OCI-LY1 (cell line): ENCODE data around the gene CBY3.
"Not testable (repeated sequence)": the region's sequence is repeated elsewhere in the genome, so short reads cannot be mapped to it uniquely, and the experiment has no call there.

ENCODE experiments used
- H2AFZ ChIP-seq: fragments of 200-600 bp; sonication (generic), shearing (Covaris generic); 2 replicates; pipeline ENCODE4 v1.6.0; 2014; ENCODE audit warnings: antibody characterized with exemption, mild to moderate bottlenecking, low read length
- H3F3A ChIP-seq: fragments of 200-600 bp; sonication (generic), shearing (Covaris generic); 2 replicates; pipeline ENCODE4 v1.6.0; 2014; ENCODE audit warnings: mild to moderate bottlenecking, antibody characterized with exemption, low read length, moderate library complexity; ENCODE audit not compliant: insufficient read depth
- H3K27ac ChIP-seq: fragments of 200-600 bp; sonication (generic); 2 replicates; pipeline ENCODE4 v1.5.1; 2014; ENCODE audit warnings: low read length, mixed run types, mild to moderate bottlenecking, low read depth; ENCODE audit not compliant: poor library complexity, severe bottlenecking
- H3K27me3 ChIP-seq: fragments of 200-600 bp; sonication (generic); 2 replicates; pipeline ENCODE4 v1.6.0; 2014; ENCODE audit warnings: antibody characterized with exemption, mild to moderate bottlenecking, low read length, moderate library complexity; ENCODE audit not compliant: insufficient read depth
- H3K36me3 ChIP-seq: fragments of 200-600 bp; sonication (generic); 2 replicates; pipeline ENCODE4 v1.6.1; 2014; ENCODE audit warnings: mild to moderate bottlenecking, antibody characterized with exemption, low read length, moderate library complexity, mixed read lengths; ENCODE audit not compliant: insufficient read depth
- H3K4me1 ChIP-seq: fragments of 200-600 bp; sonication (generic); 2 replicates; pipeline ENCODE4 v1.5.1; 2014; ENCODE audit warnings: mild to moderate bottlenecking, low read length, moderate library complexity; ENCODE audit not compliant: insufficient read depth, severe bottlenecking
- H3K4me2 ChIP-seq: fragments of 200-600 bp; sonication (generic), shearing (Covaris generic); 2 replicates; pipeline ENCODE4 v1.6.1; 2014; ENCODE audit warnings: low read length
- H3K4me3 ChIP-seq: fragments of 200-600 bp; sonication (generic); 2 replicates; pipeline ENCODE4 v1.5.1; 2014; ENCODE audit warnings: low read length, low read depth, mild to moderate bottlenecking, mixed read lengths; ENCODE audit not compliant: poor library complexity, severe bottlenecking
- H3K79me2 ChIP-seq: fragments of 200-600 bp; shearing (Covaris generic); 2 replicates; pipeline ENCODE4 v1.6.1; 2016; ENCODE audit warnings: mixed run types, low read length, mixed read lengths; ENCODE audit not compliant: insufficient read depth
- H3K9ac ChIP-seq: fragments of 200-600 bp; sonication (generic), shearing (Covaris generic); 2 replicates; pipeline ENCODE4 v1.6.1; 2014; ENCODE audit warnings: mild to moderate bottlenecking, low read length, mixed read lengths
- H3K9me2 ChIP-seq: fragments of 200-600 bp; sonication (generic), shearing (Covaris generic); 2 replicates; pipeline ENCODE4 v1.6.1; 2014; ENCODE audit warnings: low read depth, mild to moderate bottlenecking, low read length, mixed read lengths
- H3K9me3 ChIP-seq: fragments of 200-600 bp; shearing (Covaris generic); 2 replicates; pipeline ENCODE4 v1.6.1; 2014; ENCODE audit warnings: low read length, mixed read lengths
- H4K20me1 ChIP-seq: fragments of 200-600 bp; sonication (generic), shearing (Covaris generic); 2 replicates; pipeline ENCODE4 v1.6.0; 2016; ENCODE audit warnings: mild to moderate bottlenecking, low read length; ENCODE audit not compliant: insufficient read depth
- CTCF ChIP-seq: fragments of 200-600 bp; sonication (generic), shearing (Covaris generic); IDR thresholded peaks from 2 replicates; pipeline ENCODE4 v1.5.1; 2017; ENCODE audit warnings: mild to moderate bottlenecking, antibody characterized with exemption, low read length, moderate library complexity, mixed read lengths
- EZH2 ChIP-seq: fragments of 200-600 bp; sonication (generic), shearing (Covaris generic); IDR thresholded peaks from 2 replicates; pipeline ENCODE4 v1.8.0; 2017; ENCODE audit warnings: borderline replicate concordance, mixed run types, mild to moderate bottlenecking, antibody characterized with exemption, low read length, moderate library complexity, mixed read lengths

CBY3 gene

DNA sequence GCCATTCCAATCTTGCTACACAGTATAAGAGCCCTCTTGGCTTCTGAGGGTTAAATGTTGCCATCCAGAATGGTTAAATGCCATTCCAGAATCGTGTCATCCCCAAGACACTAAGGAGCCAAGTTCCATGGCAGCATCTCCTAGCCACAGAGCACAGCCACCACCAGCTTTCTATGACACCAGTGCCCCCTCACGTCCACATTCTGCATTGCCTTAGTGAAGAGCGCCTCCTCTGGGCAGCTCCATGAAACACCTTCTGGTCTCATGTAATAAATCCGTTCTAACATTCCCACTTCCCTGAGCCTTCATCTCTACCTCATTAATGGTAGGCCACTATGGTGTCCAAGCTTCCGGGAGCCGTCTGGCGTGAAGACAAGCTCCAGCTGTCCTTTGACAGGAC lies 12.4 kb downstream of the CBY3 start:
- Histone ChIP-seq H3K36me3 (no peaks in the 10 kb centered on the region), H3K9ac (no peak overlapping the region), H3K27ac (no peak overlapping the region), H2AFZ (no peak overlapping the region), H3K4me2 (no peak overlapping the region), H4K20me1 (no peaks in the 10 kb centered on the region), H3K79me2 (no peaks in the 10 kb centered on the region), H3K4me1 (peaks cover 5% of the 10 kb centered on the region), H3K9me2 (no peaks in the 10 kb centered on the region), H3K9me3 (no peaks in the 10 kb centered on the region), H3K4me3 (no peak overlapping the region), H3F3A (no peaks in the 10 kb centered on the region), H3K27me3 (no peaks in the 10 kb centered on the region)
- TF ChIP-seq CTCF (peak; percentile 100), EZH2 (no peak)

GRCh38 chr5:179661647-179662046 lies 19.2 kb downstream of the CBY3 start:
- not testable (repeated sequence) for H3K4me3 ChIP-seq, H3K4me2 ChIP-seq, H3F3A ChIP-seq, H3K9me3 ChIP-seq, H3K9me2 ChIP-seq, H3K27me3 ChIP-seq, H2AFZ ChIP-seq, H3K79me2 ChIP-seq, H3K4me1 ChIP-seq, H3K27ac ChIP-seq, H3K36me3 ChIP-seq, H3K9ac ChIP-seq, H4K20me1 ChIP-seq

DNA sequence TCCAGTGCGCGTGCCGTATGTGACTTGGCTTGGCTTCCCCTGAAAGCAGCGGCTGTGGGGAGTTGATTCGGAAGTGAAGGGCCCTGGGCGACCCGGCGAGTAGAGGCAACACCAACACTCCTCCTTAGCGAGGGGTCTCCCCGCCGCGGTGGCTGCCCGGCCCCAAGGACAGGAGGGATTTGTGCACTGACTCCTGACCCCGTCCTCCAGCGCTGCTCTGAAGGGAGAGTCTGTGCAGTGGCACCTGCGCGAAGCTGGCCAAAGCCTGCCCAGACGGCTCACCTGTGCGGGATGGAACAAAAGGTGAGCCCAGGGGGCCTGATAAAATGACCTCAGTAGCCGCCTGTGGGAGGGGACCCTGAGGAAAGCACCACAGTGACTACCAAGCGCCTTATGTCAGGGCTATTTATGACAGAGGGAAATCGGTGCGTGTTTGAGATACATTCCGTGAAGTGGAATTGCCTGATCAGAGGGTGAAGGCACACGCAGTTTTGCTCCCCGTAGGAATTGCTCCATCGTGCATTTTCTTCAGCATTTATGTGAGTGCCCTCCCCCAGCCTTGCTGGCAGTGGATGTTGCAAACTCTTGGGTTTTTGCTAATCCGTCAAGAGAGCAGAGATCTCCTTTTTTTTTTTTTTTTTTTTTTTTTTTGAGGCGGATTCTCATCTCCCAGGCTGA lies 22.5 kb downstream of the CBY3 start:
- not testable (repeated sequence) for H3K27ac ChIP-seq, H4K20me1 ChIP-seq, H2AFZ ChIP-seq, H3K9me2 ChIP-seq, H3K9me3 ChIP-seq, H3K4me1 ChIP-seq, H3K27me3 ChIP-seq, H3K36me3 ChIP-seq, H3F3A ChIP-seq, H3K79me2 ChIP-seq
- Histone ChIP-seq H3K4me2 (peak overlapping the region; percentile 55), H3K4me3 (peak overlapping the region; percentile 54), H3K9ac (peak overlapping the region; percentile 37; the same call in 1 of the 2 replicates)

DNA sequence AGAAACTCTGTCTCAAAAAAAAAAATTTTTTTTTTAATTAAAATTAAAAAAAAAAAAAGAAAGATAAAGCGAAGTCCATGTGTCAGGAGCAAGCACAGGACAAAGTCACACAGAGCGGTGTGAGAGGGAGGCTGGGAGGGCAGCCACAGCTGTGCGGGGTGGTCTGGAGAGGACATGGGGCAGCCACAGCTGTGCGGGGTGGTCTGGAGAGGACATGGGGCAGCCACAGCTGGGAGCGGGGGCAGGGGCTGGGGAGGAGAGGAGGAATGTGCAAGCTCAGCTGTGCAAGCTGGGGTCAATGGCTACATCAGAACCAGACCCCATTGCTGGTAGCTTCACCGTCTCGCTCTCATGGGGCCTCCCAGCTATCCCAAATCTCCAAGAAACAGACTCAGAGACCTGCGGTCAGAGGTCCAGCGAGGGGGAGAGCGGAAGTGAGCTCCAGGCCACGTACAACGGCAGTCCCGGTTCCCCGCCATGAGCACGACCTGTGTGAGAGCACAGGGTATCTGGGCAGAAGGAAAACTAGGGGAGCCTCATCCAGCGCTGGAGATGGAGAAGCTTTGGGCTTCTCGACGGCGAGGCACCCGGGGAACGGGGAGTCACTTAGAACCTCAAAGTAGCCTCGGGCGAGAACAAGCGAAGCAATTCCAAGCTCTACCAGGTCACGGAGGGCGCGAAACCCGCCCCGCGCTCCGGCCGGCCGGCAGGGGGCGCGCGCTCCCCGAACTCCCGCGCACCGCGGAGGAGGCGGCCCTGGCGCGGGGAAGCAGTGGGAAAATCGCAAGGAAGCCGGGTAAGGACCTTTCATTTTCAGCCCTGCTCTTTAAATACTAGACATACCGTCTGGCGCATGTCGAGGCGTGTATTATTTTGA lies 23.3 kb downstream of the CBY3 start:
- H3K79me2 ChIP-seq, H4K20me1 ChIP-seq, H3K9ac ChIP-seq, H3K9me2 ChIP-seq, H3K4me1 ChIP-seq, H2AFZ ChIP-seq, H3K36me3 ChIP-seq, H3K27ac ChIP-seq, H3K9me3 ChIP-seq, H3F3A ChIP-seq, H3K27me3 ChIP-seq: not testable (repeated sequence)
- Histone ChIP-seq H3K4me3 (peak overlapping the region; percentile 48), H3K4me2 (peak overlapping the region; percentile 59; the same call in 1 of the 2 replicates)

DNA sequence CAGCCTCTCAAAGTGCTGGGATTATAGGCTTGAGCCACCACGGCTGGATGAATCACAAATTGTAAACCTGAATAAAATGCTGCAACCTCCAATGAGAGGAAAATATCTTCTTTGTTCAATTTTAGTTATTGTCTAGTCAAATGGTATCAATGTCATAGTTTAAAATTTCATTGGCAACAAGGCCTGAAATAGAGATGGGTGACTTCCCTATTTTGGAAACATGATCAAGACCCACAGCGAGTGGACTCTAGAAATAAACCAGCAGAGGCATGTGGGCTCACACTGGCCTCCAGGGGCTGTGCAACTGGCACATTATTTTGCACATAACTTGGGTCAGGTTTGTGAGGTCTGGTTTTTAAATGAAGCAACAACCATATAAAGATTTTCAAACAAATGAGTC lies 27.7 kb downstream of the CBY3 start:
- H3K27ac ChIP-seq, H3K27me3 ChIP-seq, H3K4me1 ChIP-seq, H3K79me2 ChIP-seq, H3K9ac ChIP-seq, H2AFZ ChIP-seq, H4K20me1 ChIP-seq, H3K4me2 ChIP-seq, H3K9me2 ChIP-seq, H3F3A ChIP-seq, H3K9me3 ChIP-seq, H3K4me3 ChIP-seq, H3K36me3 ChIP-seq: not testable (repeated sequence)

- not testable (repeated sequence) for H3K9me3 ChIP-seq, H3K36me3 ChIP-seq, H3K27ac ChIP-seq, H3K4me2 ChIP-seq, H3K9me2 ChIP-seq, H3F3A ChIP-seq, H3K27me3 ChIP-seq, H3K4me1 ChIP-seq, H2AFZ ChIP-seq, H3K4me3 ChIP-seq, H3K9ac ChIP-seq, H4K20me1 ChIP-seq, H3K79me2 ChIP-seq
Observed at GRCh38 chr5:179650245-179650644, 30.6 kb downstream of the CBY3 start.
